ACHN (cell line): ENCODE measurements around the gene GPC6.
A peak's percentile ranks its signal among the peaks of the same experiment; 100 is the strongest.

Experiments used
- DNase-seq: peaks from one replicate; pipeline ENCODE4 v3.0.0-alpha.2; 2015
- in situ Hi-C: cut with HindIII; loops from 2 replicates; pipeline ENCODE4 v1.10.0; 2017; ENCODE audit warnings: low sequenced_read_pairs, low pct_ligation_motif_present, low pct_unique_long_range_greater_than_20kb

GPC6 gene

GRCh38 chr13:94248454-94249228 is 1022.0 kb downstream of the GPC6 start:
- in situ Hi-C loops, result no loop called here
- no peak for DNase-seq

DNA sequence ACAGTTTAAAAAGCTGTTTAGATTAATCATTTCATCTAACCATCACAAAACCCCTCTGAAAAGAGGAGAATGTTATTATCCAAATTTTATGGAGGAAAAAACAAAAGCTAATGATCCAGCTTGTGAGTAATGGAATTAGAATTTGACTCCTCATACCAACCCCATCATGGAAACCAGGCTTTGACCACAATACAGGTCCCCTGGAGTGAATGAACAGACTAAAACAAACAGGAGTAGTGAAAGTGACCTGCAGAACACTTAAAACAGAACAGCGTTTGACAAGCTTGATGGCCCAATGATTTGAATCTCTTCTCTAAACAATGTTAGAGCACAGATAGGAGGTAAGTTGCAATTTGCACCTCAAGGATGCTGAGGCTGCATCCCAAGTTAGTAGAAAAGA is 1022.9 kb downstream of the GPC6 start:
- in situ Hi-C loops, result no loop called here
- DNase-seq, result peak; percentile 92

- DNase-seq, result peak; percentile 40
- in situ Hi-C loops, result no loop called here
These were observed 1025.4 kb downstream of the GPC6 start for GRCh38 chr13:94251831-94252608.

- no peak for DNase-seq
- in situ Hi-C loops, result no loop called here
These were observed 1028.1 kb downstream of the GPC6 start for GRCh38 chr13:94254737-94255136.

- no peak for DNase-seq
- in situ Hi-C loops, result no loop called here
These were observed 1030.1 kb downstream of the GPC6 start for GRCh38 chr13:94256721-94257120.

- in situ Hi-C loops, result no loop called here
- DNase-seq, result no peak
These were observed 1033.4 kb downstream of the GPC6 start for GRCh38 chr13:94259984-94260383.

DNA sequence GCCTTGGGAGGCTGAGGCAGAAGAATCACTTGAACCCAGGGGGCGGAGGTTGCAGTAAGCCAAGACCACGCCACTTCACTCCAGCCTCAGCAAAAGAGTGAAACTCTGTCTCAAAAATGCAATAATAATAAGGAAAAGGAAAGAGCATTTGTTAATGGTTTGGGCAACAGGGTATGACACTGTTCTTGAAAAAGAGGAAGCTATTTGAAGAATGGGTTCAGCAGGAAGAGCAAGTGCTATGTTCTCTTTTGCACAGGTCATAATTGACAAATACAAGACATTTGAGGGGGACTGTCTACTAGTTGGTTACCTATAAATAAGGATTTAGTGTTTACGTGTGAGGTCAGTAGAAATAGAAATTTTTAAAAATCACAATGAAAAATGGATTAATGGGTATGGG is 1034.6 kb downstream of the GPC6 start:
- in situ Hi-C loops, result no loop called here
- DNase-seq, result no peak

- no peak for DNase-seq
- in situ Hi-C loops, result no loop called here
These were observed 1036.4 kb downstream of the GPC6 start for GRCh38 chr13:94263038-94263437.

DNA sequence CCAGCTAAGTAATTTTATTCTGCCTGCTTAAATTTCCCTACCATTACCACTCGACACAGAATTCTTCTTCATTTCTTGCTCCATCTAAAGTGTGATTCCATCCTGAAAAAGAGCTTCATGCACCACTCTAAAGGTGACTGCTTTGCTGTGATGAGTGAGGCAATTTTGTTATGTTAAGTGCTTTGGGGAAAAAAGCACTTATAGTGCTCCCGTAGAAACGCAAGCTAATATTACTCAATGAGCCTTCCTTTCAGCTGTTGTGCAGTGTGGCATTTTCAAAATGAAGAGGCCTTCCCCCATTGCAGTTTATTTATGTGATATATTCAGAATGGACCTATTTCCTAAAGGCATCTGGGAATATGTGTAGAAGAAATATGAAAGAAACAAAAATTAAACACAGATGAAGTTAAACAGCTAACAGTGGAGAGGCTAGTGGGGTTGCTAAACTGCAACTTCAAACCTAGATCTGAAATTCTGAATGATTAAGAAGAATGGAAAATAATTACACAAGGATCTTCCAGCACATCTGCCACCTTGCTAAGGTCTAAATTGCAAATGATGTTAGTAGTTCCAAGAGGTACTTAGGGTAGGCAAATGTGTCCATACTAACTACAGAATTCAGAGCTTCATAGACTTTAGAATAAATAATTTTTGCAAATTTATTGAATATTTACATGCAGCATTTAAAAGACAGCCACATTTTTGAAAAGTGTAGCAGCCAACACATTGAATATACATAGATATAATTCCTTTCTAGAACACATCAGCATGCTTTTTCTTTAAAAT is 1041.2 kb downstream of the GPC6 start:
- in situ Hi-C loops, result no loop called here
- no peak for DNase-seq

GRCh38 chr13:94268661-94269060 is 1042.1 kb downstream of the GPC6 start:
- DNase-seq, result no peak
- in situ Hi-C loops, result no loop called here

- in situ Hi-C loops, result no loop called here
- no peak for DNase-seq
These were observed 1043.0 kb downstream of the GPC6 start for GRCh38 chr13:94269557-94269956.

GRCh38 chr13:94270556-94270955 is 1043.9 kb downstream of the GPC6 start:
- in situ Hi-C loops, result no loop called here

GRCh38 chr13:94272038-94272437 is 1045.4 kb downstream of the GPC6 start:
- no peak for DNase-seq
- in situ Hi-C loops, result no loop called here

More at GRCh38 chr13:94270556-94270955, 1043.9 kb downstream of the GPC6 start:
- DNase-seq, result no peak

DNA sequence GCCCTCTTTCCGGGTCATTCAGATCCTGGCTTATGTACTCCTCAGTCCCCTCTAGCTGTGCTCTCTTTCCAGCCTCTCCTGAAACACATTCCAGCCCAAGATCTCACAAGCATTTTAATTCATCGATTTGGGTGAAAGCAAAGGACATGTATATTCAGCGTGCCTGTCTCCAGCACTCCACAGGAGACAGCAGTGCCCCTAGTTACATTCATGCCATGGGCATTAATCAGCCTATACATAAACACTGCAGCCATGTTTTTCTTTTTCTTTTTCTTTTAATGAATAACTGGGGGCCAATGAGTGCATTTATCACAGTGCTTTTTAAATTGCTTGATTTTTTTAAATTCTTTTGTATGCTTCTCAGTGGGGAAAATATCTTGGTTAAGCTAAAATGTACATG is 1053.7 kb downstream of the GPC6 start:
- DNase-seq, result no peak
- in situ Hi-C loops, result no loop called here

- in situ Hi-C loops, result no loop called here
- no peak for DNase-seq
These were observed 1054.2 kb downstream of the GPC6 start for GRCh38 chr13:94280845-94281244.

GRCh38 chr13:94286581-94286980 is 1060.0 kb downstream of the GPC6 start:
- no peak for DNase-seq
- in situ Hi-C loops, result no loop called here

- in situ Hi-C loops, result no loop called here
These were observed 1065.2 kb downstream of the GPC6 start for GRCh38 chr13:94291631-94292322.

GRCh38 chr13:94292323-94292640 is 1065.7 kb downstream of the GPC6 start:
- in situ Hi-C loops, result no loop called here
- DNase-seq, result no peak

More at GRCh38 chr13:94291631-94292322, 1065.2 kb downstream of the GPC6 start:
- DNase-seq, result no peak

DNA sequence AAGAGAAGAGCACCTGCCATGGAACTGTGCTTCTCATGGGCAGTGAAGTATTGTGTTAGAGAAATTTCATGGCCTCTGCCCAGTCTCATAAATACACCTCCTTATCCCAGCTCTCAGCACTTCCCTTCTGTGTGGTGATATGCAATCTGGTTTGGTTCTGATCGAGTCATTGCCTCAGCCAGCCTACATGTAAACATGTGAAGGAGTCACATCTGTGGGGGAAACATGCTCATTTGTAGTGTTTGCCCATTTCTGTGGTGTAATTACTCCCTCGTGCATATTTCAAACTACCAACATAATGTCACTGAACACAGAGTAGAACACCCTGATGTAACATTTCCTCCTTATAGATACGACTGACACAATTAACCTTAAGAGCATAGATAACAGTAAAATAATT is 1069.9 kb downstream of the GPC6 start:
- DNase-seq, result no peak
- in situ Hi-C loops, result no loop called here
